ENCODE measurements around the gene PPP1R3A. TPM values are rescaled to one million over a fixed set of nuclear protein-coding genes. Genes with fewer than 3 reads are reported as not detected.

PPP1R3A gene
- total and polyA plus RNA-seq, 2 of the 4 experiments (the other 2 are of a cell fraction): not detected

DNA sequence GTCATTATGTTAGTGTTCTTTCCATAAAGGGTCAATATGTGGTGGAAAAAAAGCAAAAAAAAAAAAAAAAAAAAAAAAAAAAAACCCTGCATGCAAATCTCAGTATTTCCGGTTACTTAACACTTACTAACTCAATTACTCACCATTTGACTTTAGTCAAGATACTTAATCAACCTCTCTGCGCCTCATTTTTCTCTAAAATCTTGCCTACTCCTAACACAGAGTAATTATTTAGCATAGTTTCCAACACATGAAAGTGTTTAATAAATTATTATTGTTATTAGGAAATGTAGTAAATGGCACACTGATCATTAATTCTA, 27.8 kb downstream of the PPP1R3A start:
- no TSS peak for BruUV-seq (replicated peaks)
- peaks cover 4% of the 10 kb centered on the region; the same call in 1 of the 2 replicates for H3K9me1 ChIP-seq (ENCODE audit: insufficient read depth, low read length)
- no peak overlapping the region for H3K4ac ChIP-seq (ENCODE audit: low read depth, low read length)
- CTCF ChIA-PET: no interaction called here
- no peak overlapping the region for H2AFZ ChIP-seq (replicated peaks; ENCODE audit: low read length, poor library complexity)
- in situ Hi-C loops (cut with MboI; ENCODE audit: low sequenced_read_pairs) (no loop called here), dilution Hi-C loops (cut with HindIII; ENCODE audit: low sequenced_read_pairs, unreplicated experiment) (no loop called here), intact Hi-C loops (cut with micrococcal nuclease) (no loop called here)
- no peaks in the 10 kb centered on the region for H3K27me3 ChIP-seq (ENCODE audit: control insufficient read depth, insufficient read depth, low read length)
- no peaks in the 10 kb centered on the region for H3K9me3 ChIP-seq (ENCODE audit: control insufficient read depth, insufficient read depth, low read length)
- no peak overlapping the region for H3K56ac ChIP-seq (ENCODE audit: extremely low read depth, insufficient read depth, low read length)
- no peak overlapping the region for H3K27ac ChIP-seq (ENCODE audit: insufficient read depth, low read length)
- no peak overlapping the region for H2BK120ac ChIP-seq (ENCODE audit: low read depth, low read length)
- H3K9ac ChIP-seq (ENCODE audit: low read depth, low read length): no peak overlapping the region
- H4K5ac ChIP-seq (ENCODE audit: low read depth, low read length): no peak overlapping the region
- WGBS, 2 experiments (ENCODE audit: extremely low coverage in 2 of 2, insufficient read length in 1 of 2): no CpG with 5 or more reads among the region's 2 CpGs
- peak overlapping the region; percentile 56 for H2BK5ac ChIP-seq (ENCODE audit: low read depth, low read length, poor library complexity, severe bottlenecking)
- no peak overlapping the region for H3K14ac ChIP-seq (replicated peaks; ENCODE audit: low read depth, low read length)
- DNase-seq: no peak
- H3K79me1 ChIP-seq (ENCODE audit: low read depth in 1 of 2, low read length in 2 of 2): no peaks in the 10 kb centered on the region
- H3K4me1 ChIP-seq (ENCODE audit: control insufficient read depth, insufficient read depth, low read length): peaks cover 2% of the 10 kb centered on the region; the same call in 1 of the 2 replicates
- no peak overlapping the region for H2BK20ac ChIP-seq (ENCODE audit: low read depth, low read length)
- H4K91ac ChIP-seq (ENCODE audit: insufficient read depth, low read depth, low read length): no peak overlapping the region
- no peak overlapping the region for H3K4me3 ChIP-seq (ENCODE audit: insufficient read depth, low read depth, low read length)
- no peak overlapping the region for H3K23ac ChIP-seq (ENCODE audit: low read depth, low read length)
- H2BK15ac ChIP-seq (ENCODE audit: low read depth, low read length): no peak overlapping the region
- H4K8ac ChIP-seq (ENCODE audit: low read depth in 2 of 2, low read length in 2 of 2): no peak overlapping the region
- ATAC-seq (ENCODE audit: low read depth): no peak
- H3K18ac ChIP-seq (ENCODE audit: low read depth, low read length): no peak overlapping the region
- no peaks in the 10 kb centered on the region for H4K20me1 ChIP-seq (ENCODE audit: insufficient read depth, low read length)
- TF ChIP-seq MAFK (IDR thresholded peaks at IDR 0.05; ENCODE audit: low read depth, low read length) (no peak), NFE2L2 (IDR thresholded peaks at IDR 0.05; ENCODE audit: low read depth, low read length) (no peak), RFX5 (IDR thresholded peaks at IDR 0.05; ENCODE audit: low read depth, low read length) (no peak), CHD1 (IDR thresholded peaks at IDR 0.05; ENCODE audit: low read depth, low read length) (no peak), RCOR1 (IDR thresholded peaks at IDR 0.05; ENCODE audit: insufficient replicate concordance, low read length) (no peak), RAD21 (IDR thresholded peaks at IDR 0.05; ENCODE audit: low read length) (no peak), BHLHE40 (IDR thresholded peaks at IDR 0.05; ENCODE audit: low read depth, low read length) (no peak), SMC3 (IDR thresholded peaks at IDR 0.05; ENCODE audit: low read depth, low read length) (no peak), MXI1 (IDR thresholded peaks at IDR 0.05; ENCODE audit: borderline replicate concordance, low read depth, low read length) (no peak)
- no peaks in the 10 kb centered on the region for H3K36me3 ChIP-seq (ENCODE audit: control insufficient read depth, insufficient read depth, low read length)
- POLR2A ChIA-PET (ENCODE audit: unreplicated experiment): no interaction called here
- H2AK5ac ChIP-seq (ENCODE audit: low read depth, low read length): no peak overlapping the region
- no peak overlapping the region for H2AK9ac ChIP-seq (replicated peaks; ENCODE audit: low read depth, low read length, poor library complexity)
- no peak overlapping the region for H3K4me2 ChIP-seq (ENCODE audit: low read depth, low read length)

Measured in IMR-90 (cell line).